SH-SY5Y (cell line): Measurements from ENCODE around the gene DOK1.

Experiments used
- GATA2 ChIP-seq: IDR thresholded peaks from 2 replicates; pipeline ENCODE4 v1.6.1; 2011; ENCODE audit warnings: mild to moderate bottlenecking, low read depth, low read length
- GATA3 ChIP-seq: IDR thresholded peaks from 2 replicates; pipeline ENCODE4 v1.6.1; 2011; ENCODE audit warnings: low read depth, mild to moderate bottlenecking, low read length, moderate library complexity

DNA sequence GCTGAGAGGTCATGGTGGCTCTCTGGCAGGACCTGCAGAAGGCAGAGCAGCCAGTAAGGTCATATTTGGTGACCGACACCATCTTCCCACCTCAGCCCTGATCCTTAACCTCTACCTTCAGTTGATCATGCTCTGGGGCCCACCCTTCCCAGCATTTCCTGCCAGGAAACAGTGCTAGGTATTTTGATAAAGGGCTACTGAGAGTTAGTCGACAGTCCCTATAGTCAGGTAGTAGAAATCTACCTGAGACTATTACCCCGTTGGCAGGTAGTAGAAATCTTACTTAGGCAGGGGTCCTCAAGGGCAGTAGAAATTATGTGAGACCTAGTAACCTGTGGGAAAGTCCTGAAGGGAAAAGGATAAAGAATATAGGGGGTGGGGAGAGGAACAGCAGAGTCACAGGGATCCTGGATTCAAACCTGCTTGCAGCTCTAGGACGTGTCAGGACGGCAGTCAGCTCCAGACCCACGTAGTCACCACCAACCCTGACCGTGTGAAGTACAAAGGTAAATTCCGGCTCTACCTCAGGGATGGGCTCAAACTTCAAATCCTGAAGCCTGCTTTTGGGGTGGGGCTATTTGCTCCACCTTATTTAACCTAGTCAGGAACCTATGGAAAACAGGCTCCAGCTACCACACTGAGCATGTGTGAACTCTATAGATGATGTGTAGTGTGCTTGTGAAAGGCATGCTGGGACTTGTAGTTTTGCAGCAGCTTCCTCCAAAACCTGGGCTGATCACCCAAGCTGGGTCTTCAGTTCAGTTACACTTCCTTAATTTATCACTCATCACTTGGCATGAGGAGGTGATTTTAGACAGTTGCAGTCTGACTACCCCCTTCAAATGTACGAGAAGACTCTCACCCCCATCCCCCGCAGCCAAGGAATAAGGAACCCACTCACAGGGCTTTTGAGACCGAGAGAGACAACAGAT lies 28.5 kb upstream of the DOK1 start, which contains the start of gene DQX1:
- no peak for TF ChIP-seq GATA2
- no peak for TF ChIP-seq GATA3
